CD14-positive monocyte (primary cell): ENCODE data around the gene COL20A1. TPM values are rescaled to one million over a fixed set of nuclear protein-coding genes. Genes with fewer than 3 reads are reported as not detected.
A peak's percentile ranks its signal among the peaks of the same experiment; 100 is the strongest.

Experiments
- DNase-seq, 3 donors: peaks; one replicate each; pipeline ENCODE4 v3.0.0-alpha.2; 2011 to 2022
- H2AFZ ChIP-seq: 2 replicates; pipeline ENCODE4 v1.6.0; 2012; ENCODE audit warnings: mild to moderate bottlenecking, low read depth, low read length, inconsistent platforms; ENCODE audit not compliant: insufficient read depth, poor library complexity, severe bottlenecking
- H3K27ac ChIP-seq, 2 donors: 1 replicate in 1 of 2; 2 replicates in 1 of 2; pipeline ENCODE4 v1.5.1; 2012 to 2013; ENCODE audit warnings: low read length in 2 of 2, control low read depth in 1 of 2, inconsistent platforms in 1 of 2, low read depth in 1 of 2, mild to moderate bottlenecking in 1 of 2
- H3K27me3 ChIP-seq, 2 donors: one replicate each; pipeline versions ENCODE4 v1.6.0 to v1.6.1; 2011 to 2013; ENCODE audit warnings: low read length in 2 of 2; ENCODE audit not compliant: control insufficient read depth in 2 of 2, insufficient read depth in 2 of 2
- H3K36me3 ChIP-seq, 2 donors: replicated peaks in 1 of 2; 1 replicate in 1 of 2; 2 replicates in 1 of 2; pipeline versions ENCODE4 v1.5.1 to v1.6.1; 2012 to 2013; ENCODE audit warnings: low read length in 2 of 2, control low read depth in 1 of 2, inconsistent platforms in 1 of 2, mild to moderate bottlenecking in 1 of 2; ENCODE audit not compliant: insufficient read depth in 2 of 2, control insufficient read depth in 1 of 2
- H3K4me1 ChIP-seq, 2 donors: 1 replicate in 1 of 2; 2 replicates in 1 of 2; pipeline versions ENCODE4 v1.5.1 to v1.6.1; 2012 to 2013; ENCODE audit warnings: low read length in 2 of 2, control low read depth in 1 of 2, inconsistent platforms in 1 of 2, mild to moderate bottlenecking in 1 of 2, moderate library complexity in 1 of 2; ENCODE audit not compliant: insufficient read depth in 2 of 2, control insufficient read depth in 1 of 2
- H3K4me2 ChIP-seq: replicated peaks from 2 replicates; pipeline ENCODE3; 2012; ENCODE audit warnings: low read length, moderate library complexity, mild to moderate bottlenecking; ENCODE audit not compliant: poor library complexity, severe bottlenecking; ENCODE audit errors: extremely low read depth
- H3K4me3 ChIP-seq, 3 experiments: fragments of 200-600 bp in 1 of 3; sonication (generic) in 1 of 3; replicated peaks in 1 of 3; 1 replicate in 2 of 3; 2 replicates in 1 of 3; pipeline ENCODE4 v1.5.1; 2011 to 2013; ENCODE audit warnings: low read length in 3 of 3, mild to moderate bottlenecking in 3 of 3, control low read depth in 2 of 3, low read depth in 2 of 3, inconsistent platforms in 1 of 3, moderate library complexity in 1 of 3
- H3K79me2 ChIP-seq: 2 replicates; pipeline ENCODE4 v1.6.0; 2012; ENCODE audit warnings: mild to moderate bottlenecking, control low read depth, inconsistent platforms, low read length, moderate library complexity; ENCODE audit not compliant: insufficient read depth
- H3K9ac ChIP-seq: 2 replicates; pipeline ENCODE4 v1.6.0; 2017; ENCODE audit warnings: low read length, mild to moderate bottlenecking; ENCODE audit not compliant: insufficient read depth, poor library complexity, severe bottlenecking
- H3K9me3 ChIP-seq, 2 donors: replicated peaks in 1 of 2; 1 replicate in 1 of 2; 2 replicates in 1 of 2; pipeline versions ENCODE4 v1.5.1 to v1.6.1; 2012 to 2013; ENCODE audit warnings: low read length in 2 of 2, control low read depth in 1 of 2; ENCODE audit not compliant: control insufficient read depth in 1 of 2, insufficient read depth in 1 of 2
- H4K20me1 ChIP-seq: 2 replicates; pipeline ENCODE4 v1.6.0; 2012; ENCODE audit warnings: mild to moderate bottlenecking, low read length, control low read depth, moderate library complexity; ENCODE audit not compliant: insufficient read depth
- H3K27ac Mint-ChIP-seq, 7 donors: one replicate each; pipeline ENCODE4 v1.8.0; 2020; ENCODE audit warnings: mild to moderate bottlenecking in 7 of 7, mixed read lengths in 7 of 7, moderate library complexity in 6 of 7, inconsistent platforms in 2 of 7
- H3K27me3 Mint-ChIP-seq, 3 donors: one replicate each; pipeline ENCODE4 v1.8.0; 2021 to 2022; ENCODE audit warnings: low read depth in 3 of 3, mild to moderate bottlenecking in 3 of 3, mixed read lengths in 3 of 3, moderate library complexity in 3 of 3, inconsistent platforms in 1 of 3
- H3K36me3 Mint-ChIP-seq, 2 donors: one replicate each; pipeline ENCODE4 v1.8.0; 2020; ENCODE audit warnings: mixed read lengths in 2 of 2, inconsistent platforms in 1 of 2, mild to moderate bottlenecking in 1 of 2
- H3K4me1 Mint-ChIP-seq: one replicate; pipeline ENCODE4 v1.8.0; 2020; ENCODE audit warnings: mild to moderate bottlenecking, mixed read lengths
- H3K4me3 Mint-ChIP-seq, 2 donors: one replicate each; pipeline ENCODE4 v1.8.0; 2020; ENCODE audit warnings: mild to moderate bottlenecking in 2 of 2, mixed read lengths in 2 of 2, moderate library complexity in 1 of 2
- H3K9me3 Mint-ChIP-seq, 7 donors: one replicate each; pipeline ENCODE4 v1.8.0; 2020 to 2022; ENCODE audit warnings: mixed read lengths in 7 of 7, mild to moderate bottlenecking in 6 of 7, moderate library complexity in 6 of 7, inconsistent platforms in 2 of 7
- CTCF ChIP-seq: fragments of 200-600 bp; IDR thresholded peaks from one replicate; pipeline ENCODE4 v1.8.0; 2022; ENCODE audit warnings: antibody characterized with exemption, mild to moderate bottlenecking
- WGBS: methylation state at CpG from one replicate; pipeline ENCODE4 v1.1.5; 2013; ENCODE audit warnings: missing lambda C conversion rate; ENCODE audit not compliant: insufficient coverage; 5-methylcytosine and 5-hydroxymethylcytosine counted together
- intact Hi-C, 2 donors: fragments of 100-400 bp; cut with micrococcal nuclease; formaldehyde crosslinking; loops; one replicate each; pipeline versions ENCODE4 v1.15.0 to v1.15.1; 2023
- polyA plus RNA-seq, 3 donors: library from polyadenylated mRNA; depleted of rRNA in 1 of 3; unstranded in 2 of 3; stranded (reverse) in 1 of 3; fragments of 300-500 nt in 2 of 3; fragments of >200 nt in 1 of 3; fragmentation: Illumina TruSeq in 2 of 3; gene quantifications; 1 replicate in 2 of 3; 2 replicates in 1 of 3; pipeline ENCODE4 v1.2.3, GENCODE V29; 2012 to 2021

COL20A1 gene
- polyA plus RNA-seq, 3 donors, result not detected

DNA sequence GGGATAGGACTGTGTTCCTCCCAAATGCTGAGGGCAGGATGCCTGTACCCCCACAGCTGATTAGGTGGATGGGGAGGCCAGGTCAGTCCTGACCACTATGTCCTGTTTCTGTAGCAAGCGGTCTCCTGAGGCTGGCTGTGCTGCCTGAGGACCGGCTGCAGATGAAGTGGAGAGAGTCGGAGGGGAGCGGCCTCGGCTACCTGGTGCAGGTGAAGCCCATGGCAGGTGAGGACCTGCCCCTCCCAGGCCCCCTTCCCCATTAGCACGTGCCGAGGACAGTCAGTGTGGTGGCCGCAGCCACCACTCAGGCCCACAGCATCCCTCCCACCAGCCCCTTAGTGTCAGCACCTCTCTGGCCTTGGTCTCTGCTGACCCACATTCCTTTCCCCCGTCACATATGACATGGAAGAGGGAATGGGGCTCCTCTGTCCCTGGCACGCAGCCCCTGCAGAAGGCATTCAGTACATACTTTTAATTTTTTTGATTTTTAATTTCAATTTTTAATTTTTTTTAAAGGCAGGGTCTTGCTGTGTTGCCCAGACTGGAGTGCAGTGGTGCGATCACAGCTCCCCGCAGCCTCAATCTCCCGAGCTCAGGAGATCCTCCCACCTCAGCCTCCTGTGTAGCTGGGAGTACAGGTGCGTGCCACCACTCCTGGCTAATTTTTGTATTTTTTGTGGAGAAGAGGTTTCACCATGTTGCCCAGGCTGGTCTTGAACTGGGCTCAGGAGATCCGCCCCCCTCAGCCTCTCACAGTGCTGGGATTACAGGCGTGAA, 5.0 kb downstream of the COL20A1 start:
- peaks cover 23 to 45% (median 33%) of the 10 kb centered on the region in 3 donors for H3K27me3 Mint-ChIP-seq
- Histone ChIP-seq H3K4me1 (no peaks in the 10 kb centered on the region), H3K4me2 (no peak overlapping the region), H3K79me2 (no peaks in the 10 kb centered on the region), H3K27me3 (peaks cover 0 to 17% of the 10 kb centered on the region in 2 donors), H3K27ac (no peak overlapping the region), H3K4me3 (no peak overlapping the region), H3K9ac (no peak overlapping the region), H3K36me3 (no peaks in the 10 kb centered on the region), H4K20me1 (no peaks in the 10 kb centered on the region), H2AFZ (no peak overlapping the region), H3K9me3 (no peaks in the 10 kb centered on the region)
- intact Hi-C loops, result no loop called here
- no peaks in the 10 kb centered on the region for H3K36me3 Mint-ChIP-seq
- TF ChIP-seq CTCF, result no peak
- H3K9me3 Mint-ChIP-seq, result peaks cover 3 to 17% (median 10%) of the 10 kb centered on the region in 7 donors
- DNase-seq, result no peak
- peak overlapping the region in 1 of 7 donors; percentile 45 for H3K27ac Mint-ChIP-seq
- WGBS, result 83% methylated on average over 9 of the region's 16 CpGs
- no peak overlapping the region for H3K4me3 Mint-ChIP-seq
- no peaks in the 10 kb centered on the region for H3K4me1 Mint-ChIP-seq

- no peak overlapping the region for H3K4me3 ChIP-seq
- no peaks in the 10 kb centered on the region for H3K36me3 ChIP-seq
- no peaks in the 10 kb centered on the region for H3K4me1 ChIP-seq
- Mint-ChIP-seq H3K4me3 (no peak overlapping the region), H3K9me3 (peaks cover 3 to 17% (median 10%) of the 10 kb centered on the region in 7 donors), H3K27me3 (peaks cover 23 to 39% (median 33%) of the 10 kb centered on the region in 3 donors), H3K4me1 (no peaks in the 10 kb centered on the region), H3K36me3 (no peaks in the 10 kb centered on the region), H3K27ac (peak overlapping the region in 1 of 7 donors; percentile 72)
- no peak overlapping the region for H3K9ac ChIP-seq
- intact Hi-C loops, result no loop called here
- no peak overlapping the region for H3K27ac ChIP-seq
- DNase-seq, result no peak
- 96% methylated on average over 15 of the region's 17 CpGs for WGBS
- peaks cover 0 to 17% of the 10 kb centered on the region in 2 donors for H3K27me3 ChIP-seq
- H2AFZ ChIP-seq, result no peak overlapping the region
- H4K20me1 ChIP-seq, result no peaks in the 10 kb centered on the region
- H3K9me3 ChIP-seq, result no peaks in the 10 kb centered on the region
- no peak overlapping the region for H3K4me2 ChIP-seq
- no peaks in the 10 kb centered on the region for H3K79me2 ChIP-seq
- no peak for TF ChIP-seq CTCF
Measured at GRCh38 chr20:63298731-63299312, 5.8 kb downstream of the COL20A1 start.
